H4 (cell line): ENCODE results near the gene LRRN2. TPM values are rescaled to one million over a fixed set of nuclear protein-coding genes. Genes with fewer than 3 reads are reported as not detected.

Experiments used
- DNase-seq: peaks from one replicate; pipeline ENCODE4 v3.0.0-alpha.2; 2015; ENCODE audit warnings: low spot score
- total RNA-seq: library from RNA; depleted of rRNA; stranded (reverse); fragments of >200 nt; shearing (Covaris generic); gene quantifications from 2 replicates; pipeline ENCODE4 v1.2.3, GENCODE V29; 2014

LRRN2 gene
- total RNA-seq, 1 experiment from 2014 or later = 1.1 TPM

- DNase-seq = no peak
Observed at GRCh38 chr1:204602111-204602579, 83.4 kb downstream of the LRRN2 start.

- no peak for DNase-seq
Observed at GRCh38 chr1:204600968-204601367, 84.6 kb downstream of the LRRN2 start.

- DNase-seq = no peak
Observed at GRCh38 chr1:204600203-204600602, 85.3 kb downstream of the LRRN2 start.

GRCh38 chr1:204599596-204599995, 85.9 kb downstream of the LRRN2 start:
- no peak for DNase-seq

GRCh38 chr1:204599098-204599497, 86.4 kb downstream of the LRRN2 start:
- DNase-seq = no peak

GRCh38 chr1:204598319-204598969, 87.1 kb downstream of the LRRN2 start:
- no peak for DNase-seq

GRCh38 chr1:204592246-204592948, 93.1 kb downstream of the LRRN2 start:
- DNase-seq = no peak

GRCh38 chr1:204591473-204592090, 94.0 kb downstream of the LRRN2 start:
- no peak for DNase-seq

- DNase-seq = no peak
Observed at GRCh38 chr1:204589409-204590038, 96.0 kb downstream of the LRRN2 start.

- DNase-seq = no peak
Observed at GRCh38 chr1:204588826-204589225, 96.7 kb downstream of the LRRN2 start.

- no peak for DNase-seq
Observed at GRCh38 chr1:204587621-204588020, 97.9 kb downstream of the LRRN2 start.

- DNase-seq = no peak
Observed at GRCh38 chr1:204584699-204585372, 100.7 kb downstream of the LRRN2 start.

- no peak for DNase-seq
Observed at GRCh38 chr1:204583909-204584632, 101.5 kb downstream of the LRRN2 start.

- no peak for DNase-seq
Observed at GRCh38 chr1:204581759-204582158, 103.8 kb downstream of the LRRN2 start.

- DNase-seq = no peak
Observed at GRCh38 chr1:204580862-204581261, 104.7 kb downstream of the LRRN2 start.

- no peak for DNase-seq
Observed at GRCh38 chr1:204579681-204580080, 105.9 kb downstream of the LRRN2 start.

- no peak for DNase-seq
Observed at GRCh38 chr1:204578867-204579664, 106.5 kb downstream of the LRRN2 start.

GRCh38 chr1:204577794-204578478, 107.6 kb downstream of the LRRN2 start:
- DNase-seq = no peak

GRCh38 chr1:204576422-204576821, 109.1 kb downstream of the LRRN2 start:
- DNase-seq = no peak
